Muscle layer of colon (tissue), 2 donors: Measurements from ENCODE around the gene AKR1E2.

Experiments
- H3K27ac ChIP-seq: one replicate; pipeline ENCODE4 v1.7.0; 2013; ENCODE audit warnings: low read depth, mild to moderate bottlenecking, low read length, moderate library complexity
- H3K27me3 ChIP-seq, 2 donors: one replicate each; pipeline ENCODE4 v1.7.0; 2013; ENCODE audit warnings: low read length in 2 of 2, mild to moderate bottlenecking in 2 of 2; ENCODE audit not compliant: insufficient read depth in 2 of 2, control insufficient read depth in 1 of 2
- H3K36me3 ChIP-seq: one replicate; pipeline ENCODE4 v1.7.0; 2013; ENCODE audit warnings: mild to moderate bottlenecking, low read length; ENCODE audit not compliant: insufficient read depth
- H3K4me1 ChIP-seq: one replicate; pipeline ENCODE4 v1.7.0; 2013; ENCODE audit warnings: mild to moderate bottlenecking, low read length; ENCODE audit not compliant: insufficient read depth
- H3K4me3 ChIP-seq, 2 donors: one replicate each; pipeline ENCODE4 v1.7.0; 2013; ENCODE audit warnings: low read length in 2 of 2, low read depth in 1 of 2, mild to moderate bottlenecking in 1 of 2, moderate library complexity in 1 of 2
- H3K9ac ChIP-seq: one replicate; pipeline ENCODE4 v1.7.0; 2013; ENCODE audit warnings: low read length
- H3K9me3 ChIP-seq: one replicate; pipeline ENCODE4 v1.7.0; 2013; ENCODE audit warnings: mild to moderate bottlenecking, low read length
- donor health status: abdominal sarcoma.
- donor health status: Adenocarcinoma of cecum.

The AKR1E2 gene

DNA sequence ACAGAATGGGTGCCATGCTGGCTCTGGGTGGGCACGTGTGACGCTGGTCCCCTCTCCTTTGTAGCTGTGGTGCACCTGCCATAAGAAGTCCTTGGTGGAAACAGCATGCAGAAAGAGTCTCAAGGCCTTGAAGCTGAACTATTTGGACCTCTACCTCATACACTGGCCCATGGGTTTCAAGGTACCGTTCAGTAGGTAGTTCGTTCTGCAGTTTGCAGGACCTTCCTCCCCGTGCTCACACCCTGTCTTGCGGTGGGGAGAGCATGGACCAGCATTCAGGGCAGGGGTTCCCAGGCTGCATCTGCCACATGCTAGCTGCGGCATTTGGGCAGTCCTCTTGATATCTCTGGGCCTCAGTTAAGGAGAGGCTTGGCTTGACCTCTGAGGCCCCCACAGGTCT lies 7.3 kb downstream of the AKR1E2 start:
- Histone ChIP-seq H3K9me3 (no peaks in the 10 kb centered on the region), H3K4me3 (no peak overlapping the region), H3K27me3 (no peaks in the 10 kb centered on the region), H3K27ac (no peak overlapping the region), H3K4me1 (no peaks in the 10 kb centered on the region), H3K9ac (no peak overlapping the region), H3K36me3 (peaks cover 16% of the 10 kb centered on the region)

DNA sequence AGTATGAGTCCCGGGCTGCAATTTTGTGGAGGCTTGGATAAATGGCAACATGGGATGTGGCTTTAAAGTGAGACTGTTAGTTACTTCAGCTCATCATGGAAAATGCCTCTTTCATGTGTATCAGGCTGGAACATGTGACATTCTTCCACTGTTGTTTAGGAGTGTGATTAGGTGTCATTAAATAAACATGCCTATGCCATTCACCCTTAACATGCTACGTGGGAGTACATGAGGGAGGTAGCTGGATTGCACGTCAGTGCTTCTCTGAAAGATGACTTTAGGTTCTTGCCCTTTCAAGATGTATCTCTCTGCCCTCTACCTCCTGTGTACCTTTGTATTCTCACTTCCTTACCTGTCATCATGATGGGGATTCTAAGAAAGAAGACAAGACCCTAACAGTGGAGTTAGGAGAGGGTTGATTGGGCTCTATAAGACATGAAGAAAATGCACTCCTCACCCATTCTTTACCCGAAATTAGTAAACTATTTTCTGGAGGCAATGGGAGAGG lies 8.9 kb downstream of the AKR1E2 start:
- Histone ChIP-seq H3K4me3 (no peak overlapping the region), H3K27ac (no peak overlapping the region), H3K36me3 (peaks cover 16% of the 10 kb centered on the region), H3K27me3 (no peaks in the 10 kb centered on the region), H3K4me1 (no peaks in the 10 kb centered on the region), H3K9me3 (no peaks in the 10 kb centered on the region), H3K9ac (no peak overlapping the region)

DNA sequence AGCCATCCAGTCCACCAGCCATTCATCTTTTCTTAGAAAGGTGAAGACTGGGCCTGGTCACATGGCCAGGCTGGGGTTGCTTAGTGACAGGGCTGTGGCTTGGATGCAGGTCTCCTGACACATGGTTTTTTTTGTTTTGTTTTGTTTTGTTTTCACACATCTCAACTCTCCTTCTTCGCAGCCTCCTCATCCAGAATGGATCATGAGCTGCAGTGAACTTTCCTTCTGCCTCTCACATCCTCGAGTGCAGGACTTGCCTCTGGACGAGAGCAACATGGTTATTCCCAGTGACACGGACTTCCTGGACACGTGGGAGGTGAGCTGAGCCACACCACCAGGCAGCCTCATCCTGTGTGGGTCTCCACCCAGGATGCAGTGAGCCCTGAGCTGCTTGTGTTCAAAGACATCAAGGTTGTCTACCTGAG lies 9.5 kb downstream of the AKR1E2 start:
- H3K36me3 ChIP-seq, result peaks cover 16% of the 10 kb centered on the region
- H3K9me3 ChIP-seq, result no peaks in the 10 kb centered on the region
- no peak overlapping the region for H3K27ac ChIP-seq
- no peak overlapping the region for H3K4me3 ChIP-seq
- no peak overlapping the region for H3K9ac ChIP-seq
- no peaks in the 10 kb centered on the region for H3K4me1 ChIP-seq
- no peaks in the 10 kb centered on the region for H3K27me3 ChIP-seq

DNA sequence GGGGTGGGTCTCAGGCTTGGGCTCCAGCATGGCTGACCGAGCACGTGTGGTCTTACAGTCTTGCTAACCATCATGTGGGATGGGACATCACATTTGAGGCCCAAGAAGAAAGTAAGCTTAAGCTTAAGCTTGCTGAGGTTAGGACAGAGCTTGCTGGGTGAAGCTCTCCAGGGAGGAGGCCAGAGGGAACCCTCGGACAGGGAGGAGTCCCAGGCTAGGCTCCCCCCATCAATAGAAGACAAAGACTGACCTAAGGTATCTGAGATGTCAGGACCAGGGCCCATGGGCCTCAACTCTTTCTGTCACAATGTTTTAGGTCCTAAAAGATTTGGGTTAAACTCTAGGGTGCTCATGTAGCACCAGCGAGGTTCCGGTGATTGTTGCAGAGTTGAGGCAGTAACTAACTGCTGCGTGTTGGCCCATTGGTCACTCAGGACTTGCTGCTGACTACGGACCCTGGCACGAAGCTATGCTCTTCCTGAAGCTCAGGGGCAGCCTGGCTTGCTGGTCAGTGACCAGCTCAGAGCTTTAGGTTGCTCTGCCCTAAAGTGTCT lies 10.5 kb downstream of the AKR1E2 start:
- Histone ChIP-seq H3K36me3 (peaks cover 16% of the 10 kb centered on the region), H3K4me1 (no peaks in the 10 kb centered on the region), H3K9me3 (no peaks in the 10 kb centered on the region), H3K4me3 (no peak overlapping the region), H3K9ac (no peak overlapping the region), H3K27ac (no peak overlapping the region), H3K27me3 (no peaks in the 10 kb centered on the region)

GRCh38 chr10:4837551-4837950 lies 11.5 kb downstream of the AKR1E2 start:
- Histone ChIP-seq H3K4me3 (no peak overlapping the region), H3K9me3 (no peaks in the 10 kb centered on the region), H3K4me1 (no peaks in the 10 kb centered on the region), H3K9ac (no peak overlapping the region), H3K36me3 (peaks cover 16% of the 10 kb centered on the region), H3K27me3 (no peaks in the 10 kb centered on the region), H3K27ac (no peak overlapping the region)

- Histone ChIP-seq H3K4me1 (no peaks in the 10 kb centered on the region), H3K9ac (no peak overlapping the region), H3K36me3 (peaks cover 10% of the 10 kb centered on the region), H3K27me3 (no peaks in the 10 kb centered on the region), H3K4me3 (no peak overlapping the region), H3K27ac (no peak overlapping the region), H3K9me3 (no peaks in the 10 kb centered on the region)
Measured at GRCh38 chr10:4838743-4839142, 12.7 kb downstream of the AKR1E2 start.

DNA sequence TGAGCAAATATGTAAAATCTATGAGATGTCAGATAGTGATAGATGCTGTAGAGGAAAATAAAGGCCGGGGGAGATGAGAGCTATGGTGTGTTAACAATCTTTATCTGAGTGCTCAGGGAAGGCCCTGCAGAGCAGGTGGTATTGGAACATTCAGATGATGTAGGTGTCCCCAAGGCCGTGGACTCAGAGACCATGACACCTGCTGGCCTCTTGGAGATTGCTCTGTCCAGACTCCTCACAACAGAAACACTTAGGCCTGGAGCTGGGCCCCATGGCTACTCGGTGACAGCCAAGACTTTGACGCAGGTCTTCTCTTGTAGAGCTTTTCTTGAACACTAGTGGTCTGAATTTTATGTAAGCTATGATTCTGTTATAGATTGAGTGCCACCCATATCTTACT lies 13.3 kb downstream of the AKR1E2 start:
- no peak overlapping the region for H3K4me3 ChIP-seq
- H3K4me1 ChIP-seq, result no peaks in the 10 kb centered on the region
- no peak overlapping the region for H3K9ac ChIP-seq
- no peak overlapping the region for H3K27ac ChIP-seq
- H3K36me3 ChIP-seq, result peaks cover 10% of the 10 kb centered on the region
- no peaks in the 10 kb centered on the region for H3K27me3 ChIP-seq
- H3K9me3 ChIP-seq, result no peaks in the 10 kb centered on the region

GRCh38 chr10:4840151-4840550 lies 14.1 kb downstream of the AKR1E2 start:
- no peak overlapping the region for H3K4me3 ChIP-seq
- H3K9me3 ChIP-seq, result no peaks in the 10 kb centered on the region
- H3K9ac ChIP-seq, result no peak overlapping the region
- no peaks in the 10 kb centered on the region for H3K27me3 ChIP-seq
- H3K36me3 ChIP-seq, result peaks cover 10% of the 10 kb centered on the region
- no peaks in the 10 kb centered on the region for H3K4me1 ChIP-seq
- H3K27ac ChIP-seq, result no peak overlapping the region

GRCh38 chr10:4843525-4844180 lies 17.6 kb downstream of the AKR1E2 start:
- no peak overlapping the region for H3K27ac ChIP-seq
- H3K4me1 ChIP-seq, result no peaks in the 10 kb centered on the region
- no peaks in the 10 kb centered on the region for H3K36me3 ChIP-seq
- H3K27me3 ChIP-seq, result no peaks in the 10 kb centered on the region
- H3K9ac ChIP-seq, result no peak overlapping the region
- H3K9me3 ChIP-seq, result no peaks in the 10 kb centered on the region
- H3K4me3 ChIP-seq, result no peak overlapping the region

DNA sequence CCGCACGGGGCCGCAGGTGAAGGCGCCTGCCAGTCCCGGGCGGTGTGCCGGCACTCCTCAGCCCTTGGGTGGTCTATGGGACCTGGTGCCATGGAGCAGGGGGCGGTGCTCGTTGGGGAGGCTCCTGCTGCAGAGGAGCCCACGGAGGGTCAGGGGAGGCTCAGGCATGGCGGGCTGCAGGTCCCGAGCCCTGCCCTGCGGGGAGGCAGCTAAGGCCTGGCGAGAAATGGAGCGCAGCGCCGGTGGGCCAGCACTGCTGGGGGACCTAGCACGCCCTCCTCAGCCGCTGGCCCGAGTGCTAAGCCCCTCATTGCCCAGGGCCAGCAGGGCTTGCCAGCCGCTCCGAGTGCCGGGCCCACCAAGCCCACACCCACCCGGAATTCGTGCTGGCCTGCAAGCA lies 18.9 kb downstream of the AKR1E2 start:
- Histone ChIP-seq H3K36me3 (no peaks in the 10 kb centered on the region), H3K4me3 (no peak overlapping the region), H3K27me3 (no peaks in the 10 kb centered on the region), H3K9me3 (no peaks in the 10 kb centered on the region), H3K4me1 (peaks cover 4% of the 10 kb centered on the region), H3K9ac (no peak overlapping the region), H3K27ac (no peak overlapping the region)

- no peak overlapping the region for H3K4me3 ChIP-seq
- no peak overlapping the region for H3K27ac ChIP-seq
- peaks cover 4% of the 10 kb centered on the region for H3K4me1 ChIP-seq
- H3K27me3 ChIP-seq, result no peaks in the 10 kb centered on the region
- no peak overlapping the region for H3K9ac ChIP-seq
- H3K9me3 ChIP-seq, result no peaks in the 10 kb centered on the region
- H3K36me3 ChIP-seq, result no peaks in the 10 kb centered on the region
Measured at GRCh38 chr10:4845766-4846165, 19.8 kb downstream of the AKR1E2 start.

DNA sequence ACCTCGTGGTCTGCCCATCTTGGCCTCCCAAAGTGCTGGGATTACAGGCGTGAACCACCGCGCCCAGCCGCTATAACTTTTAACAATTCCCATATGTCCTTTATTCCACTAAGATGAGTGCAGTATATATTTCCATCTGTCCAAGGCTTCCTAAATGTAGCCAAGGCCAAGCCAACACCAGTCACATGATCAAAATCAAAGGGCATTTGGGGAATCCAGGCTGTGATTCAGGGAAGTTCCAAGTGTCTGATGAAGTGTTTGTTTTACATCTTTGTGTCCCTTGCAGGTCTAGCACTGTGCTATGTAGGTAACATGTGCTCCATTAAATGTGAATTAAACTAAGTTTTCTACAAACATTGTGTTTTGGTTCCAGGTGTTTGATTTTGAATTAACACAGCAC lies 20.8 kb downstream of the AKR1E2 start:
- no peak overlapping the region for H3K4me3 ChIP-seq
- no peak overlapping the region for H3K27ac ChIP-seq
- no peaks in the 10 kb centered on the region for H3K36me3 ChIP-seq
- H3K9ac ChIP-seq, result no peak overlapping the region
- no peaks in the 10 kb centered on the region for H3K9me3 ChIP-seq
- H3K27me3 ChIP-seq, result no peaks in the 10 kb centered on the region
- peaks cover 6% of the 10 kb centered on the region for H3K4me1 ChIP-seq
